ENCODE data around the gene ENTPD3.
"Not testable (repeated sequence)": the region's sequence is repeated elsewhere in the genome, so short reads cannot be mapped to it uniquely, and the experiment has no call there.

Gene ENTPD3

DNA sequence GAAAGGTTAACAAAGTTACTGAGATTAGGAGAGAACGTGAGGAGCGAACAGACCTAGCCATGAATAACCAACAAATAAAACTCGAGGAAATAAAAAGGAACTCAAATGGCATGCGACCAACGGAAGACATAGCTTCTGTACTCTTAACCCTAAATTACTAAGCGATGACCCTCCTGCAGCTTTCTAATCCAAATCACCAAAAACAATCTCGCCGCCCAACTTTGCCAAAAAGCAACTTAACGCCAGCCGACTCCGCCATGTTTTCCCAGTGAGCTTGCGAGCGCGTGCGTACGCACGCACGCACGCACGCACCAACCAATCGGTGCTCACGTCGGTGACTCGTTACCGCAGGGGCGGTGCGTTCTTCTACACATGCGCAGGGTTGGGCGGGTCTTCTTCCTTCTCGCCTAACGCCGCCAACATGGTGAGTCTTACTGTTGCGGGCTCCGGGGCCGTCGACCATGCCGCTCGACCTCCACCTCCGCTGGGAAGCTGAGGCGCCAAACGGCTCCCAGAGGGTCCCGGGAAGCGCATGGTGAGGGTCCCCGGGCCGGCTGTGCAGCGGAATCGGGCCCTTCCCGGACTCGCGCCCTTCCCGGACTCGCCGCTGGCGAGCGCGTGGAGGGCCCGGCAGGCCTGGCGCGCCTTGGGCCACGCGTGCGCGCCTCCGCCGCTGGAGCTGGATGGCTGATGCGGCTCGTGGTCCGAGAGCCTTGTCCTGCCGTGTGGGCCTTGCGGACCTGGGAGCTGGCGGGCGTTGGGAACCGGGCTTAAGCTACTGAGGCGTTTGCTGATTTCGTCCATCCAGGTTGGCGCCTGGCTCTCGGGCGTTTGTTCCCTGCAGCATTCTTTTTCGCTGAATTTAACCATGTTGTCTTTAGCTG is 70.2 kb downstream of the ENTPD3 start, which contains the start of gene RPL14:
Gene RPL14 (plus strand): TSS at position 400 of the 884 bp plus-strand sequence. CDS start 133 bp downstream, at position 533.
- peak; percentile 88 to 95 for DNase-seq (ENCODE audit: low spot score in 2 of 2)
- H3K9me3 ChIP-seq, result no peaks in the 10 kb centered on the region
- no peaks in the 10 kb centered on the region; the same call in 1 of the 2 replicates for H3K27me3 ChIP-seq (ENCODE audit: low read depth)
- H3K4me3 ChIP-seq, result peak within 1 kb of the TSS; percentile 85
- in situ Hi-C loops (cut with MboI; ENCODE audit: low sequenced_read_pairs), result no loop called here
- peaks cover 29% of the 10 kb centered on the region for H3K4me1 ChIP-seq
- peaks cover 45% of the 10 kb centered on the region for H3K36me3 ChIP-seq (replicated peaks)

DNA sequence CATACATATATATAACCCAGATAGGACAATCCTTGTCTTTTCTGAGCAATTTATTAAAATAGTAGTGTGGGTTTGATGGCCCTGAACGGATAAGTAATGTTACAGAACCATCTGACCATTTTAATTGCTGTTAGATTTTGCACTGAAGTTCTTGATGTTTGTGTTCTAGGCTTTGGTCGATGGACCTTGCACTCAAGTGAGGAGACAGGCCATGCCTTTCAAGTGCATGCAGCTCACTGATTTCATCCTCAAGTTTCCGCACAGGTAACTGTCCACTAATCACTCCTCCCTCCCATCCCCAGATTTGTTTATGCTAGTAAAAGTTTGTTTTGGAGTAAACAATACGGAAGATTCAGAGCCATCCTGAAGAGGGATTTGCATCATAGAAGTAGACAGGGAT is 71.5 kb downstream of the ENTPD3 start:
- in situ Hi-C loops (cut with MboI; ENCODE audit: low sequenced_read_pairs), result no loop called here
- DNase-seq (ENCODE audit: low spot score in 2 of 2), result no peak
- peaks cover 58% of the 10 kb centered on the region for H3K36me3 ChIP-seq (replicated peaks)
- H3K9me3 ChIP-seq, result no peaks in the 10 kb centered on the region
- H3K4me3 ChIP-seq, result peak overlapping the region; percentile 85
- H3K4me1 ChIP-seq, result peaks cover 23% of the 10 kb centered on the region
- H3K27me3 ChIP-seq (ENCODE audit: low read depth), result no peaks in the 10 kb centered on the region; the same call in 1 of the 2 replicates

DNA sequence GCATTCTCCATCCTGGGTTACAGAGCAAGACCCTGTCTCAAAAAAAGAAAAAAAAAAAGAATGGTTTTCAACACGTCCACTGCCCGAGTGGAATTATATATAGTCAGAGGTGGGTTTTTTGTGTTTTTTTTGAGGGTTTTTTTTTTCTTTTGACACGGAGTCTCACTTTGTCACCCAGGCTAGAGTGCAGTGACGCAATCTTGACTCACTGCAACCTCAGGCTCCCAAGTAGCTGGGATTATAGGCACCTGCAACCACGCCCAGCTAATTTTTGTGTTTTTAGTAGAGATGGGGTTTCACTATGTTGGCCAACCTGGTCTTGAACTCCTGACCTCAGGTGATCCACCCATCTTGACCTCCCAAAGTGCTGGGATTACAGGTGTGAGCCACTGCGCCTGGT is 73.5 kb downstream of the ENTPD3 start:
- Histone ChIP-seq H3K4me1 (peaks cover 13% of the 10 kb centered on the region), H3K36me3 (replicated peaks) (peaks cover 78% of the 10 kb centered on the region)
- DNase-seq (ENCODE audit: low spot score in 2 of 2); H3K9me3 ChIP-seq; in situ Hi-C loops (cut with MboI; ENCODE audit: low sequenced_read_pairs); H3K4me3 ChIP-seq; H3K27me3 ChIP-seq (ENCODE audit: low read depth): not testable (repeated sequence)

DNA sequence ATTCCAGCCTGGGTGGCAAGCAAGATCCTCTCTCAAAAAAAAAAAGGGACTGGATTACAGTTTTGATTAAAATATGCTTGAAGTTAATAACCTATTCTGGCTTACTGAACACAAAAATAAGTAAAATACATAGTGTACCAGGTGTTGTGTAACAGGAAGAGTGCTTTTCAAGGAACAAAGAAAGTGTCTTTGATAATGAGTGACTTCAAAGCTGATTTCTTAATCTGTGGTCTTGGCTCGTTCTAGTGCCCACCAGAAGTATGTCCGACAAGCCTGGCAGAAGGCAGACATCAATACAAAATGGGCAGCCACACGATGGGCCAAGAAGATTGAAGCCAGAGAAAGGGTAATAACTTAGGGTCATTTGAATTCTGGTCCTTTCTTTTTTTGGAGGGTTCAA is 74.2 kb downstream of the ENTPD3 start:
- Histone ChIP-seq H3K4me1 (peaks cover 13% of the 10 kb centered on the region), H3K27me3 (ENCODE audit: low read depth) (no peaks in the 10 kb centered on the region), H3K4me3 (no peak overlapping the region), H3K36me3 (replicated peaks) (peaks cover 83% of the 10 kb centered on the region), H3K9me3 (no peaks in the 10 kb centered on the region)
- no peak for DNase-seq (ENCODE audit: low spot score in 2 of 2)
- in situ Hi-C loops (cut with MboI; ENCODE audit: low sequenced_read_pairs), result no loop called here

DNA sequence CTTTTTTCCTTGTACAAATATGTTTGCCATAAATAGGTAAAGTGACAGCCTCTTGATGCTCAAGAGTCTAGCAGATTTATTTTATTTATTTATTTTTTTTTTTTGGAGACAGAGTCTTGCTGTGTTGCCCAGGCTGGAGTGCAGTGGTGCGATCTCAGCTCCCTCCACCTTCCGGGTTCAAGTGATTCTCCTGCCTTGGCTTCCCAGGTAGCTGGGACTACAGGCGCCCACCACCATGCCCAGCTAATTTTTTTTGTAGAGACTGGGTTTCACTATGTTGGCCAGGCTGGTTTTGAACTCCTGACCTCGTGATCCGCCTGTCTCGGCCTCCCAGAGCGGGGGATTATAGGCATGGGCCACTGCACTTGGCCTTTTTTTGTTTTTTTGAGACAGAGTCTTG is 75.9 kb downstream of the ENTPD3 start:
- H3K36me3 ChIP-seq (replicated peaks), result peaks cover 88% of the 10 kb centered on the region
- H3K9me3 ChIP-seq; in situ Hi-C loops (cut with MboI; ENCODE audit: low sequenced_read_pairs); H3K27me3 ChIP-seq (ENCODE audit: low read depth); DNase-seq (ENCODE audit: low spot score in 2 of 2); H3K4me3 ChIP-seq: not testable (repeated sequence)
- H3K4me1 ChIP-seq, result peaks cover 19% of the 10 kb centered on the region

DNA sequence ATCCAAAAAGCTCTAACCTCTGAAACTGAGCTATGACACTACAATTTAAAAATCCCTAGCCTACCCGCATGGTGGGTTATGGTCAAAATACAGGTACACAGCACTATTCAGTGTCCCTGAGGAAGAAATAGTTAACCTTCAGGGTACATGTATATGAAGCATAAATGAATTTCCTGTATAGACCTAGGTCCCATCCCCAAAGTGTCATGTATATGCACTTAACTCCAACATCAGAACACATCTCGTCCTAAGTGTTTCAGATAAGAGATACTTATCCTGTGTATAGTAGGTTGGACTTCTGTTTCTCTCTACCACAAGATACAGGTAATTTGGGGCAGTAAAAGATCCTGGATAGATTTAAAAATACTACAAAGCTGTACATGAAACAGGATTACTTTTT is 76.6 kb downstream of the ENTPD3 start:
- no peak overlapping the region for H3K4me3 ChIP-seq
- H3K9me3 ChIP-seq, result no peaks in the 10 kb centered on the region
- in situ Hi-C loops (cut with MboI; ENCODE audit: low sequenced_read_pairs), result no loop called here
- H3K36me3 ChIP-seq (replicated peaks), result peaks cover 86% of the 10 kb centered on the region
- H3K27me3 ChIP-seq (ENCODE audit: low read depth), result no peaks in the 10 kb centered on the region
- peaks cover 17% of the 10 kb centered on the region for H3K4me1 ChIP-seq
- DNase-seq (ENCODE audit: low spot score in 2 of 2), result no peak

DNA sequence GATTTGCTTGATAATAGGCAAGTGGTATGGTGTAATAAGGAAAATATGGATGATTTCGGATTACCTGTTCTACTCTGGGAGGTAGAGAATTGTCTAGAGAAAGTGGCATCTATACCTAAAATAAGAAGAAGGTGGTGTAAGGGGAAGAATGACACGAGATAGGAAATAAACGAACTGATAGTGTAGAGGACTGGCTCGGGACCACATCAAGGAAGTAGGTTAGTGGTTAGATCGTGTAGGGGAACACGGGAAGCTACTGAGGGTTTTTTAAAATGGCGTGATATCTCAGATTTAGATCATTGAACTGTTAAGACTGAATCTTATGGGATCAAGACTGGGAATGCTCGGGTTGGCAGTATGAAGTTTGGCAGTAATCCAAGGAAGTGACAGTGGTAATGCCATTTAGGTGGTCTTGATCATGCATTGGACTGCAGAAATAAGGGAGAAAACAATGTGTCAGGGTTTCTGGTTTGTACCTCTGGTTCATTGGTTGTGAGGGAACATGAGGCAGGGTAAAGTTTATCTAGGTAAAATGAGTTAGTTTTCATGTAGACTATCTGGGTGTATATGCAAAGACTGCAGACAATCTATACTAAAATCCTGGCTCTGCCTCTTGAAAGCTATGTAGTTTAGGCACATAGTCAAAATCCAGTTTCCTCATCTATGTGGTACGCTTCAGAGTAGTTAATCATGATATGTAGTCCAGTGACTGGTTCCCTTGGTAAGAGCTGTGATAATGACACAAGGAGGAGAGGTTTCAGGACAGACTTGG is 77.5 kb downstream of the ENTPD3 start:
- Histone ChIP-seq H3K36me3 (replicated peaks) (peaks cover 76% of the 10 kb centered on the region), H3K9me3 (no peaks in the 10 kb centered on the region), H3K4me3 (no peak overlapping the region), H3K27me3 (ENCODE audit: low read depth) (no peaks in the 10 kb centered on the region), H3K4me1 (peaks cover 9% of the 10 kb centered on the region)
- DNase-seq (ENCODE audit: low spot score in 2 of 2), result no peak
- in situ Hi-C loops (cut with MboI; ENCODE audit: low sequenced_read_pairs), result no loop called here

DNA sequence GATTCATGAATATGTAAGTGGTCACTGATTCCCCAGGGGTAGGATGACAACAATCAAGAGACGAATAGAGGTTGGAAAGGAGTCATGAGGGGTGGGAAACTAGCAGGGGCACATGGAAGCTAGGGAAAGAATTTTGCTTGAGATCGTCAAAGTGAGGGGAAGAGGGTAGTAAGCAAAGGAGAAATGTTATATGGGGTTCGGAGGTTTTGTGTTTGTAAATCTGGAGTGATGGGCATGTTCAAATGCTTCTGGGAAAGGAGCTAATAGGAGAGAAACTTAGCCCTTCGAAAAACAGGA is 78.1 kb downstream of the ENTPD3 start:
- peaks cover 71% of the 10 kb centered on the region for H3K36me3 ChIP-seq (replicated peaks)
- DNase-seq (ENCODE audit: low spot score in 2 of 2), result no peak
- in situ Hi-C loops (cut with MboI; ENCODE audit: low sequenced_read_pairs), result no loop called here
- H3K4me1 ChIP-seq, result peaks cover 9% of the 10 kb centered on the region
- H3K4me3 ChIP-seq, result no peak overlapping the region
- H3K9me3 ChIP-seq, result no peaks in the 10 kb centered on the region
- H3K27me3 ChIP-seq (ENCODE audit: low read depth), result no peaks in the 10 kb centered on the region

DNA sequence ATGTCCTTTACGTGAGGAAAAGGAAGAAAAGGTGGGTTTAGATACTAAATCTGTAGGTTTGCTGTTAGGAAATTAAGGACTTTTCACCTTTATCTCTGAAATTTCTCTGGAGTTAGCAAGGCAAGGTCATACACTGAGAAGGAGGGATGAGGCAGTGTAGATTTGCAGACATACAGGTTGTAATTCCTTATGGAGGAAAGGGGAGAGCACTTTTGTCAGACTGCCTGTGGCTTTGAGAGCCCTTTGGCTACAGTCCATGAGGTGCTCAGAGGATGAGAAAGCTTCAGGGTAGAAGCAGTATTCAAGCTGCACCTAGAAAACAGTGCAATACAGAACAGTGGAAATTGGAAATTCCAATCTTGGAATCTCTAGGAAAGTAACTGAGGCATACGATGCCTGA is 78.5 kb downstream of the ENTPD3 start:
- Histone ChIP-seq H3K36me3 (replicated peaks) (peaks cover 68% of the 10 kb centered on the region), H3K27me3 (ENCODE audit: low read depth) (no peaks in the 10 kb centered on the region), H3K9me3 (no peaks in the 10 kb centered on the region), H3K4me1 (peaks cover 9% of the 10 kb centered on the region), H3K4me3 (no peak overlapping the region)
- DNase-seq (ENCODE audit: low spot score in 2 of 2), result no peak
- in situ Hi-C loops (cut with MboI; ENCODE audit: low sequenced_read_pairs), result no loop called here

DNA sequence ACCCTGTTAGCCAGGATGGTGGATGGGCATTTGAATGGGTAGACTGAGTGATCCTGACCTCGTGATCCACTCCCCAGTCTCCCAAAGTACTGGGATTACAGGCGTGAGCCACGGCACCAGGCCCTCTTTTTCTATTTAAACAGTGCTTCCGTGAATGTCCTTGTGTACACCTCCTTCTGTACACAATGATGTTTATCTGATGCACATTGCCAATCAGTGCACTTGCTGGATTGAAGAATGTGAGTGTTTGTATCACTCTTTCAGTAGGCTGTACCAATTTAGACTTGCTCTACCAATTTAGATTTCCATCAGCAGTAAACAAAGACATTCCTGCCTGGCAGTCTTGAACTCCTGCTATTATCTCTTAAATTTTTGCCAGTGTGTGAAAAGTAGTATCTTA is 81.0 kb downstream of the ENTPD3 start:
- Histone ChIP-seq H3K36me3 (replicated peaks) (peaks cover 43% of the 10 kb centered on the region), H3K4me1 (peaks cover 15% of the 10 kb centered on the region), H3K27me3 (ENCODE audit: low read depth) (no peaks in the 10 kb centered on the region), H3K4me3 (no peak overlapping the region), H3K9me3 (no peaks in the 10 kb centered on the region)
- DNase-seq (ENCODE audit: low spot score in 2 of 2), result no peak
- in situ Hi-C loops (cut with MboI; ENCODE audit: low sequenced_read_pairs), result no loop called here

DNA sequence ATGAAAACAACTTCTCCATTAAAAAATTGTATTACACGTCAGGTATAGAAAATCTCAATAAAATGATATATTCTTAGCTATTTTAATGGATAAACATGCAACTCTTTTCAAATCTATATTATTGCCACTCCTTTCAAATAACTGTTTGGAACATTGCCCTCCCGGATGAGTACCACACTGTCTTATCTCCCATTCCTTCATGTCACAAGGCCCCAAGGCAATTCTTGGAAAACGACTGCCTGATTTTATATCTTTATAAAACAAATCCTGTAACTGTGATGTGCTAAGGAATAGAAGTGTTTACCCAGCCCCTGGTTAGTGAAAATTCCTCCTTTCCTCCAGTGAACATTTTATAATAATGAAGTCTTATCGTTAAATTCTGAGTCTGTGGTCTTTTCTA is 83.7 kb downstream of the ENTPD3 start:
- H3K4me3 ChIP-seq, result no peak overlapping the region

DNA sequence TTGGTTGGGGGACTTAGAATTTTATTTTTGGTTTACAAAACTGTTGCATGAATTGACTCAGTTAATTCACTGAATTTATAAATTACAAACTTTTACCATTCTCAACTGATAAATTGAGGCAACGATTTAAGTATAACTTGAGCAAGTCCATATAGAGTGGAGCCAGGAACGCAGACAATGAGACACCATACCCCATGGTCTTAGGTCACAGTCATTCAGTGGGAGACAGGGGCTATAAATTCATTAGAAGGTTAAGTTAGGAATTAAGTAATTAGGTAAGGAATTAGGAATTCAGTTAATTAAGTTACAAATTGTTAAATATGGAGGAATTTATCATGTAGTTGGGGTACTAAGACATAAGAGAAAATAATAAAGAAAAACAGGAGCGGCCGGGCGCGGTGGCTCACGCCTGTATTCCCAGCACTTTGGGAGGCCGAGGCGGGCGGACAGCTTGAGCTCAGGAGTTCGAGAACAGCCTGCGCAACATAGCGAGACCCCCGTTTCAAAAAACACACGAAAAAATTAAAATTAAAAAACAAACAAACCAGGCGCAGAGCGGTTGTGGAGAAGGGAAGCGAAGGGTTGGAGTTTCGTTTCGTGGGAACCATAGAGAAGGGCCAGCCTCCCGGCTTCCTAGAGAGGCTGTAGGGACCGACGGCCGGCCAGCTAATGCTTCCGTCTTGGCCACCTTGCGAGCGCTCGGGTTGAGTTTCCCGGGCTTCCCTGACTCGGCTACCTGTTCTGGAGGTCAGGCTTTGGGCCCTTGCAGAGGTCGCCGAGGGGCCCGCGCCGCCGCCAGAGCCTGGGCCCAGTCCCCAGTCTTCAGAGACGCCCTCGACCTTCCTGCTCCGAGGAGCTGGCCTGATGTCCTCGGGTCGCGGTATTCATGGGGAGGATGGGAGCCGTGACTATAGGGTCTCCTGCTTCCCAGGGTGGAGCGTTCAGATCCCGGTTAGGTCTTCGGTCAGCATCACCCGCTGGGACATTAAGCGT is 89.8 kb downstream of the ENTPD3 start, which contains the start of gene ZNF619:
Gene ZNF619 (plus strand): TSS at position 645 of the 993 bp plus-strand sequence. CDS start 858 bp downstream, outside the sequence.
- in situ Hi-C loops (cut with MboI; ENCODE audit: low sequenced_read_pairs), result no loop called here
- H3K27me3 ChIP-seq (ENCODE audit: low read depth), result no peaks in the 10 kb centered on the region
- H3K36me3 ChIP-seq (replicated peaks), result peaks cover 3% of the 10 kb centered on the region; the same call in 1 of the 2 replicates
- peak; percentile 59 to 74 for DNase-seq (ENCODE audit: low spot score in 2 of 2)
- H3K4me3 ChIP-seq, result peak within 1 kb of the TSS; percentile 64
- no peaks in the 10 kb centered on the region for H3K9me3 ChIP-seq
- H3K4me1 ChIP-seq, result peaks cover 14% of the 10 kb centered on the region

More for the DNA sequence above, 83.7 kb downstream of the ENTPD3 start:
- Histone ChIP-seq H3K4me1 (peaks cover 15% of the 10 kb centered on the region), H3K36me3 (replicated peaks) (peaks cover 18% of the 10 kb centered on the region), H3K27me3 (ENCODE audit: low read depth) (no peaks in the 10 kb centered on the region), H3K9me3 (no peaks in the 10 kb centered on the region)
- in situ Hi-C loops (cut with MboI; ENCODE audit: low sequenced_read_pairs), result no loop called here
- no peak for DNase-seq (ENCODE audit: low spot score in 2 of 2)

DNA sequence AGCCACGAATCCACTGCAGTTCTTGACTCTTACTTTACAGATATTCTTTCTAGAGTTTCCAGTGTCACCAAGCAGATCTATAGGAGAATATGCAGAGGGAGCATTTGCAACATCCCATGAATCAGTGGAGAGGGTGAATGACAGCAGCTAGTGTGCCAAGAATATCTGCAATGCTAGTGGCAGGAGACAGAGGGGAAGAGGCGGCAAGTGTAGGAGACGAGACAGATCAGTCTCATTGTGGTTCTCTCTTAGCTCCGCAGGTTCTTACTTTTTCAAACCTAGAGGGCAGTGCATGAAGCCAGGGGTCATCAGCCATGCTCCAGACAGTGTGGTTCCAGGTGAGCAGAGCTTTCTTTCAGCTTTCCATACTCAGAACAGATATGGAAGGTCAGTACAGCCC is 90.7 kb downstream of the ENTPD3 start:
- Histone ChIP-seq H3K36me3 (replicated peaks) (peaks cover 3% of the 10 kb centered on the region), H3K4me1 (peaks cover 9% of the 10 kb centered on the region), H3K27me3 (ENCODE audit: low read depth) (no peaks in the 10 kb centered on the region), H3K9me3 (no peaks in the 10 kb centered on the region), H3K4me3 (peak overlapping the region; percentile 64)
- no peak for DNase-seq (ENCODE audit: low spot score in 2 of 2)
- in situ Hi-C loops (cut with MboI; ENCODE audit: low sequenced_read_pairs), result no loop called here

Data from HAP-1 (cell line).